Fibroblast of mammary gland (primary cell): ENCODE measurements around the gene LAGE3.
A peak's percentile ranks its signal among the peaks of the same experiment; 100 is the strongest.
"Not testable (repeated sequence)": the region's sequence is repeated elsewhere in the genome, so short reads cannot be mapped to it uniquely, and the experiment has no call there.

Source experiments
- DNase-seq: peaks from one replicate; pipeline ENCODE4 v3.0.0-alpha.2; 2010; ENCODE audit warnings: low read depth
- H3K4me3 ChIP-seq: 2 replicates; pipeline ENCODE4 v1.5.1; 2011; ENCODE audit warnings: low read depth, mild to moderate bottlenecking, low read length, moderate library complexity; ENCODE audit not compliant: control insufficient read depth
- CTCF ChIP-seq: conservative IDR thresholded peaks from 2 replicates; pipeline ENCODE4 v1.5.1; 2011; ENCODE audit warnings: low read depth, low read length, inconsistent platforms; ENCODE audit not compliant: control insufficient read depth, insufficient read depth

LAGE3 gene

GRCh38 chrX:154502098-154502497, 23.0 kb upstream of the LAGE3 start:
- no peak for TF ChIP-seq CTCF
- H3K4me3 ChIP-seq = no peak overlapping the region
- no peak for DNase-seq

DNA sequence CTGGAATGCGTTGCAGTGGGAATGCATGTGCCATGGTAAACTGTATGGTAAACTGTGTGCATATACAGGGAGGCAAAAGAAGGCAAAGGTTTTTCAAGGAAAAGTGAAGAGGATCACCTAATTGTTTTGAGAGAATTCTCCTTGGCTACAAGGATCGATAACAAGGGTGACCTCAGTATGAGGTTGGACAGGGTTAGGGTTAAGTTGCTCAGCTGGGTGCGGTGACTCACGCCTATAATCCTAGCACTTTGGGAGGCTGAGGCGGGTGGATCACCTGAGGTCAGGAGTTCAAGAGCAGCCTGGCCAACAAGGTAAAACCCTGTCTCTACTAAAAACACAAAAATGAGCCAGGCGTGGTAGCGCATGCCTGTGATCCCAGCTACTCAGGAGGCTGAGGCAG, 22.3 kb upstream of the LAGE3 start:
- not testable (repeated sequence) for H3K4me3 ChIP-seq, DNase-seq

- not testable (repeated sequence) for H3K4me3 ChIP-seq, DNase-seq
Observed at GRCh38 chrX:154496591-154497137, 17.6 kb upstream of the LAGE3 start.

GRCh38 chrX:154495472-154495922, 16.4 kb upstream of the LAGE3 start:
- H3K4me3 ChIP-seq = no peak overlapping the region
- TF ChIP-seq CTCF = no peak
- no peak for DNase-seq

DNA sequence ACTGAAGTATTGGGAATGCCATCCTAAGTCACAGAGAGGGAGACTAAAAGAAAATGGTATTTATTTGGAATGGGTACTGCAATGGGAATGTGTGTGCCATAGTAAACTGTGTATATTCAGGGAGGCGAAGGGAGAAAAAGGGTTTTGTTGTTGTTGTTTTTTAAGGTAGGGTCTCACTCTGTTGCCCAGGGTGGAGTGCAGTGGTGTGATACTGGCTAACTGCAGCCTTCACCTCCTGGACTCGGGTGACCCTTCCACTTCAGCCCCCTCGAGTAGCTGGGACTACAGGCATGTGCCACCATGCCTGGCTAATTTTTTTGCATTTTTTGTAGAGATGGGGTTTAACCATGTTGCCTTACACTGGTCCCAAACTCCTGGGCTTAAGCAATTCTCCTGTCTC, 15.6 kb upstream of the LAGE3 start:
- DNase-seq = no peak
- TF ChIP-seq CTCF = no peak
- no peak overlapping the region for H3K4me3 ChIP-seq

DNA sequence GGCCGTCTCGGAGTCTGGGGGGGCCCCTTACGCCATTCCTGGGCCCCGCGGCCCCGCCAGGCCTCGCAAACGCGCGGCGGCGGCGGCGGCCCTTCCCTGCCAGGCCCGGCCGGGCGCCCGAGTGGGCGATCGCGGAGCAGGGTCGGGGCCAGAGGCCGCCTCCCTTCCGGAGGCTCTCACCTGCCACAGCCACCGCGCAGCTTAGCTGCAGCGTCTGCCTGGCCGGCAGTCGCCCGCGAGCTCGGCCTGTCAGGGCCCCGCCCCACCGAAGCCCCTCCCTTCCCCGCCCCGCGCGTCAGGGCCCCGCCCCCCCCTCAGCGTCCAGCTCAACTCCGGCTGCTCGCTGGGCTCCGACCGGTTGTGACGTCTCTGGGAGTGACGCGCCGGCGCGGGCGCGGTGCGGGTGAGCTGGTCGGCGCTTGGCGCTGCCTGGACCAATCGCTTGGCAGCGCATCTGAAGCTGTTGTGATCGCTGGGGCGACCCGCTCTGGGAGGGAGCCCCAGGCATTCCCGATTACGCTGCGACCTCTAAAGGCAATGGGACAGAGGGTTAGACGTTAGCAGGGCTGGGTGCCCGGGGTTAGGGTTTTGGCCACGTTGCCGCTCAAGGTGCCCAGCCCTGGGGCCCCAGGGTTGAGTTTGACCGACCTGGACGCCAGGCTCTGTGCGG, 11.5 kb upstream of the LAGE3 start, which contains the start of gene SLC10A3:
Gene SLC10A3, minus strand, starts transcription at position 216 of the 670 bp plus-strand sequence. CDS start 1,689 bp downstream, outside the sequence.
- H3K4me3 ChIP-seq = peak within 1 kb of the TSS; percentile 63
- no peak for TF ChIP-seq CTCF
- DNase-seq = peak; percentile 91

DNA sequence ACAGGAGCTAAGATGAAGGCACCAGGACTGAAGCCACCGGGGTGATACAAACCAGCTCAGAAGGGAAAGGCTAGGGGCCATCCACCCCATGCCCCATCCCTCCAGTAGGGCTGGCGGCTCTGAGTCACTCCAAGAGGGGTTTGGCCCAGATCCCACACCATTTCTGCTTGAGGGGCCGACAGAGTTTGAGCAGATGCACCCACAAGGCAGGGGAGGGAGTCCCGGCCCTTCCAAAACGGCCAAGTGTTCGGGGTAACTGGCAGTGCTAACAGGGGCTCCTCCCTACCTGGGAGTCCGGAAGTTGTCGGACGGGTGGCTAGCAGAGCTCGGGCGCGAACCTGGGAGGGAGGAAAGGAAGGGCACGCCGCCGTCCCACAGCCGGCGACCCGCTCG, 10.9 kb upstream of the LAGE3 start:
- TF ChIP-seq CTCF = no peak
- peak; percentile 66 for DNase-seq
- H3K4me3 ChIP-seq = peak overlapping the region; percentile 53

DNA sequence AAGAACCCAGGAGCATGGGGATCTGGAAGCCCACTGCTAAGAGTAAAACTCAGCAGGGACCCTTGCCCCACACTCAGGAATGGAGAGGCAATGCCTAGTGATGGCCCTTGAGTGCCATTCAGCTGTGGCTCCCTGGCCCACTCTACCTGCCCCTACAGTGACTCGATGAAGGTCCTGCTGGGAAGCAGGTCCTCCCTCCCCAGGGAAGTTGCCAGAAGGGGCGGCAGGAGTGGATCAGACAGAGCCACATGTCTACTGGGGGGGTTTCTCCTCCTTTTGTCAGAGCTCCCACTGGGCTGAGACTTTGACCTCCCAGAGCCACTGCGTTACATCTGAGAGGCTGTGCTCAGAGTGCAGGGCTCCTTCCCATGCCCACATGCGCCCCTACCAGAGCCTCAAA, 10.1 kb upstream of the LAGE3 start:
- no peak for TF ChIP-seq CTCF
- no peak overlapping the region for H3K4me3 ChIP-seq
- DNase-seq = no peak
